HG03196 (cell line): ENCODE measurements around the gene LDLRAD3.
"Not testable (repeated sequence)": the region's sequence is repeated elsewhere in the genome, so short reads cannot be mapped to it uniquely, and the experiment has no call there.

ENCODE experiments used
- ATAC-seq: cut with Tn5 transposase; IDR thresholded peaks from one replicate; pipeline ENCODE4 v1.9.1; 2021; ENCODE audit not compliant: unreplicated experiment

The LDLRAD3 gene

GRCh38 chr11:35943713-35944502 is at the start of gene LDLRAD3:
Gene LDLRAD3 (plus strand): TSS chr11:35944062. CDS start chr11:35944099, 37 bp downstream.
- ATAC-seq = peak; percentile 55

- no peak for ATAC-seq
Measured at GRCh38 chr11:35897019-35897418, 46.8 kb upstream of the LDLRAD3 start.

GRCh38 chr11:35902961-35903360 is 40.9 kb upstream of the LDLRAD3 start:
- ATAC-seq = no peak

DNA sequence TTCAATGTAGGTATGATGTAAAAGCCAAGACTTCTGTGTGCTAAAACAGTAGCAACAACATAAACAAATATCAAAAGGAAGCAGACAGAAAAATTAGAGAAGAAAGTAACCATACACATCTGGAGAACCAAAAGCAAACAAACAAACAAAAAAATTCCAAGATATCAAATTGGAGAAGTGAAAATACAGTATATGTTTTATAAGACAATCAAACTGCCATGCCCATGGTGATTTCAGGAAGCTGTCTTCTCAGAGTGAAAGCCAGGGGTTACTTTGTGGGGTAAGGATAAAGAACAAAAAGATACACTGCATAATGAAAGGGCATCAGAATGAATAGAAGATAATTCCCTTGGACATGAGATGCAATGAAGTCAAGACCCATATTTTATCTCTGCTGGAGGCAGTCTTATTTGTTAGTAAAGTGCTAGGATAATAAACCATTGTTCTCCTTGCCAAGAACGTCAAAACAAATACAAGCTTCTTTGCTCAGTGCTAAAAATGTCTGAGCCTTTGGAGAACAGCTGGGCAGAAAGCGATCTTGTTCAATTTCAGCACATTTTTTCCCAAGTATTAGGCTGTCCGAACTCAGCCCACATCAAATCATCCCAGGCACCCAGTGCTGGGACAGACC is 38.1 kb upstream of the LDLRAD3 start:
- no peak for ATAC-seq

GRCh38 chr11:35906277-35906661 is 37.6 kb upstream of the LDLRAD3 start:
- no peak for ATAC-seq

DNA sequence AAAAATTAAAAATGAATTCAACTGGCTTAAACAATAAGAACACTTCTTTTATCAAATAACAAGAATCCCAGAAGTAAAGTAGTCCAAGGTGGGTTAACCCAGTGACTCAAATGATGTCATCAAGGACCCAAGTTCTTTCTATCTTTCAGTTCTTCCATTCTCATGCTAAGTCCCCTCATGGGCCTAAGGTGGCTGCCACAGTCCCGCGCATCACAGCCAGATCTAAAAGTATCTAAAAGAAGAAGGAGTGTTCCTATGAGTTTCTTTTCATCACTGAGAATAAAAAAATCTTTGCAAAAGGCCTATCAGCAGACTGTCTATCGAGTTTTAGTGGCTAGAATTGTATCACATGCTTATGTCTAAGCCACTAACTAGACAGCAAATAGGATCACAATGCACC is 37.2 kb upstream of the LDLRAD3 start:
- no peak for ATAC-seq

- peak; percentile 83 for ATAC-seq
Measured at GRCh38 chr11:35907648-35908431, 36.0 kb upstream of the LDLRAD3 start.

DNA sequence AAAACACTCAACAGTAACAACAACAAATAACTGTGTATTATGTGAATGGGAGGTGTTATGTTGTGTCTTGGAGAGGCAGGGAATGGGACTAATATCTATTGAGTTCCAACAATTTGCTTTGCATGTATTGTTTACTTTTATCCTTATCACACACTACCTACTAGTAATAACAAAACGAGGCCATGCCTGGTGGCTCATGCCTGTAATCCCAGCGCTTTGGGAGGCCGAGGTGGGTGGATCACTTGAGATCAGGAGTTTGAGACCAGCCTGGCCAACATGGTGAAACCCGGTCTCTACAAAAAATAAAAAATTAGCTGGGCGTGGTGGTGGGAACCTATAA is 35.5 kb upstream of the LDLRAD3 start:
- ATAC-seq = not testable (repeated sequence)

- no peak for ATAC-seq
Measured at GRCh38 chr11:35909511-35910265, 34.2 kb upstream of the LDLRAD3 start.

- no peak for ATAC-seq
Measured at GRCh38 chr11:35911013-35911412, 32.8 kb upstream of the LDLRAD3 start.

GRCh38 chr11:35911616-35912165 is 32.2 kb upstream of the LDLRAD3 start:
- ATAC-seq = no peak

GRCh38 chr11:35912436-35912835 is 31.4 kb upstream of the LDLRAD3 start:
- not testable (repeated sequence) for ATAC-seq

- ATAC-seq = no peak
Measured at GRCh38 chr11:35912883-35913624, 30.8 kb upstream of the LDLRAD3 start.

- ATAC-seq = no peak
Measured at GRCh38 chr11:35914816-35915215, 29.0 kb upstream of the LDLRAD3 start.

- no peak for ATAC-seq
Measured at GRCh38 chr11:35916270-35916669, 27.6 kb upstream of the LDLRAD3 start.

- ATAC-seq = no peak
Measured at GRCh38 chr11:35917676-35918075, 26.2 kb upstream of the LDLRAD3 start.

- no peak for ATAC-seq
Measured at GRCh38 chr11:35918716-35919115, 25.1 kb upstream of the LDLRAD3 start.

GRCh38 chr11:35919244-35919643 is 24.6 kb upstream of the LDLRAD3 start:
- ATAC-seq = no peak

DNA sequence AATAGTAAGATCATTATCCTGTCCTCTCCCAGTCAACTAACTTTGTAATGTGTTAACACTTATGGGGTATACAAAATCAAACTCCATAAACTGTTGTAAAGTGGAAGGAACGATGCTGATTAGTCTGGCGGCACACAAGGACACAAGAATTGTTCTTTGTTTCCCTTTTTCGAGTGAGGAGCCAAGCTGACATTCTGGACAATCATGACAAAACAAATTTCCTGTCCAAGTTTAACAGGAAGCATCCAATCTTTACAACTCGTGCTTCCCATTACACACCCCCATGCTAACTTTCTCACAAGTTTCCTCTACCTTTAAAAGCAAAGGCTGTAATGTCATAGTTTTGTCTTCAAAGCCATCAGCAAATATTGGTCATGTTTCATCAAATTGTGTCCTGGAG is 20.4 kb upstream of the LDLRAD3 start:
- ATAC-seq = no peak

- ATAC-seq = no peak
Measured at GRCh38 chr11:35924811-35925210, 19.1 kb upstream of the LDLRAD3 start.
